ENCODE data around the gene BNC2. TPM values are rescaled to one million over a fixed set of nuclear protein-coding genes. Genes with fewer than 3 reads are reported as not detected.

BNC2 gene
- total RNA-seq, 1 experiment from 2014 or later = 43.6 TPM

- Histone ChIP-seq H3T11ph (ENCODE audit: low read length) (no peak overlapping the region), H2BK12ac (ENCODE audit: insufficient read length, low read depth, low read length) (no peak overlapping the region), H3K23ac (ENCODE audit: insufficient read length, low read depth, low read length) (no peak overlapping the region), H2BK120ac (ENCODE audit: low read depth, low read length, poor library complexity, severe bottlenecking) (no peak overlapping the region), H3K27me3 (ENCODE audit: insufficient read depth, low read length) (no peaks in the 10 kb centered on the region), H4K8ac (replicated peaks; ENCODE audit: insufficient read length, low read depth, low read length) (no peak overlapping the region), H3K23me2 (ENCODE audit: insufficient read length, low read depth, low read length, poor library complexity, severe bottlenecking) (no peaks in the 10 kb centered on the region), H3K4ac (ENCODE audit: low read depth, low read length) (no peak overlapping the region), H3K4me1 (ENCODE audit: insufficient read depth, low read length) (no peaks in the 10 kb centered on the region), H2AK5ac (ENCODE audit: insufficient read length, low read length) (no peak overlapping the region), H3K79me1 (ENCODE audit: insufficient read depth, low read depth, low read length, poor library complexity, severe bottlenecking) (no peaks in the 10 kb centered on the region), H3K56ac (ENCODE audit: insufficient read length, low read depth, low read length) (no peak overlapping the region), H3K27ac (ENCODE audit: insufficient read length, low read depth, low read length) (no peak overlapping the region), H3K14ac (ENCODE audit: insufficient read depth, low read length) (no peak overlapping the region), H3K9me3 (ENCODE audit: control insufficient read depth, low read depth, low read length) (no peaks in the 10 kb centered on the region), H4K5ac (ENCODE audit: insufficient read length, low read depth, low read length) (no peak overlapping the region), H4K91ac (ENCODE audit: insufficient read length, low read depth, low read length) (no peak overlapping the region), H3K4me2 (ENCODE audit: insufficient read depth, insufficient read length, low read length) (no peak overlapping the region), H3K9ac (ENCODE audit: extremely low read depth, insufficient read length, low read length) (no peak overlapping the region), H2AFZ (ENCODE audit: low read length) (no peak overlapping the region), H3K79me2 (ENCODE audit: insufficient read depth, low read length) (no peaks in the 10 kb centered on the region), H2BK20ac (ENCODE audit: low read depth, low read length, poor library complexity, severe bottlenecking) (no peak overlapping the region), H3K18ac (ENCODE audit: insufficient read length, low read depth, low read length) (no peak overlapping the region), H4K20me1 (ENCODE audit: control insufficient read depth, insufficient read depth, insufficient read length) (no peaks in the 10 kb centered on the region), H2BK5ac (ENCODE audit: insufficient read length, low read length) (no peak overlapping the region), H2BK15ac (ENCODE audit: low read depth, low read length) (no peak overlapping the region)
- Mint-ChIP-seq H3K36me3 (ENCODE audit: insufficient read depth in 1 of 3, low read depth in 3 of 3) (peaks cover 5 to 31% (median 22%) of the 10 kb centered on the region in 3 experiments; a peak in 6 of 7 replicates), H3K9me3 (no peaks in the 10 kb centered on the region), H3K4me1 (peaks cover 11 to 14% of the 10 kb centered on the region in 2 experiments), H3K27ac (no peak overlapping the region), H3K27me3 (ENCODE audit: low read depth) (no peaks in the 10 kb centered on the region), H3K4me3 (no peak overlapping the region)
- no peak for DNase-seq
- no CpG with 5 or more reads among the region's 1 CpG for WGBS (ENCODE audit: extremely low coverage, insufficient read length, low lambda C conversion rate)
- TF ChIP-seq CTCF (conservative IDR thresholded peaks at IDR 0.05) = no peak
Measured at GRCh38 chr9:16551692-16552091, 318.8 kb downstream of the BNC2 start.

All from H9 (cell line).